Ascending aorta (tissue), 2 donors: ENCODE measurements around the gene NADSYN1. TPM values are rescaled to one million over a fixed set of nuclear protein-coding genes. Genes with fewer than 3 reads are reported as not detected.

Experiments
- DNase-seq, 2 donors: peaks; one replicate each; pipeline ENCODE4 v3.0.0-alpha.2; 2019; ENCODE audit warnings: low spot score in 2 of 2
- H3K27ac ChIP-seq, 2 donors: fragments of 200-600 bp; sonication (generic); one replicate each; pipeline ENCODE4 v1.5.1; 2016 to 2017; ENCODE audit warnings: mild to moderate bottlenecking in 1 of 2
- H3K27me3 ChIP-seq: fragments of 200-600 bp; sonication (generic); one replicate; pipeline ENCODE4 v1.5.1; 2017
- H3K36me3 ChIP-seq, 2 donors: fragments of 200-600 bp; sonication (generic); one replicate each; pipeline ENCODE4 v1.5.1; 2016
- H3K4me1 ChIP-seq, 2 donors: fragments of 200-600 bp; sonication (generic); one replicate each; pipeline ENCODE4 v1.5.1; 2016 to 2017; ENCODE audit warnings: mild to moderate bottlenecking in 1 of 2
- H3K4me3 ChIP-seq, 2 donors: fragments of 200-600 bp; sonication (generic); one replicate each; pipeline ENCODE4 v1.5.1; 2016 to 2017; ENCODE audit warnings: mild to moderate bottlenecking in 1 of 2
- H3K9me3 ChIP-seq, 2 donors: fragments of 200-600 bp; sonication (generic); one replicate each; pipeline ENCODE4 v1.5.1; 2016
- intact Hi-C: fragments of 100-400 bp; cut with DNase I; formaldehyde crosslinking; loops from one replicate; pipeline ENCODE4 v1.15.1; 2023
- total RNA-seq: library from RNA; depleted of rRNA; stranded (reverse); fragments of >200 nt; gene quantifications from one replicate; pipeline ENCODE4 v1.1.0, GENCODE V29; 2016
- TF ChIP-seq, protein P1 (sequence below), 3 experiments: fragments of 200-600 bp in 2 of 3; fragments of 450-650 bp in 1 of 3; sonication (generic) in 2 of 3; IDR thresholded peaks; one replicate each; pipeline ENCODE4 v1.5.1; 2016 to 2019; ENCODE audit warnings: antibody characterized with exemption in 3 of 3, mild to moderate bottlenecking in 1 of 3, moderate library complexity in 1 of 3

NADSYN1 gene
- total RNA-seq, 1 donor from 2014 or later, result 33.3 TPM

DNA sequence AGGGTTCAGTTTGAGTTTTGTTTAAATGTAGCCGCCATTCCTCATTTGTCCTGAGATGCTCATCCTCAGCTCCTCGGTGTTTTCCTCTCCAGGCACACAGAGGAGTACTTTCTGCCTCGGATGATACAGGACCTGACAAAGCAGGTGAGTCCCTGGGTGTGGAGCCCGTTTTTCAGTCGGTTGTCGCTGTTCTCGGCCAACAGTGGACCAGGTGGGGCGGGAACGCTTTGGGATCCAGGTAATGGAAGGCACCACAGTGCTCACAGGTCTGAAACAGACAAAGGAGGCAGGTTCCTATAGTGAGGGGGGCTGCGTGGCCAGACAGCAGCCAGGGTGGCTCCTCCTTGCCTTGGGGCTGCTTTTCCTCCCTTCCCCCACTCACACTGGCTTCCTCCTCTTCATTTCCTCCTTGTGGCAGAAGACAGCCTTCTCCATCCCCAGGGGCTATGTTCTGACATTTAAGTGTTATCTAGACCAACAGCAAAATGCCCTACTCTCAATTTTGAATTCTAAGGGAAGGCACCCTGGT is 19.4 kb downstream of the NADSYN1 start:
- no peak for DNase-seq
- intact Hi-C loops, result no loop called here
- TF ChIP-seq, protein P1, sequence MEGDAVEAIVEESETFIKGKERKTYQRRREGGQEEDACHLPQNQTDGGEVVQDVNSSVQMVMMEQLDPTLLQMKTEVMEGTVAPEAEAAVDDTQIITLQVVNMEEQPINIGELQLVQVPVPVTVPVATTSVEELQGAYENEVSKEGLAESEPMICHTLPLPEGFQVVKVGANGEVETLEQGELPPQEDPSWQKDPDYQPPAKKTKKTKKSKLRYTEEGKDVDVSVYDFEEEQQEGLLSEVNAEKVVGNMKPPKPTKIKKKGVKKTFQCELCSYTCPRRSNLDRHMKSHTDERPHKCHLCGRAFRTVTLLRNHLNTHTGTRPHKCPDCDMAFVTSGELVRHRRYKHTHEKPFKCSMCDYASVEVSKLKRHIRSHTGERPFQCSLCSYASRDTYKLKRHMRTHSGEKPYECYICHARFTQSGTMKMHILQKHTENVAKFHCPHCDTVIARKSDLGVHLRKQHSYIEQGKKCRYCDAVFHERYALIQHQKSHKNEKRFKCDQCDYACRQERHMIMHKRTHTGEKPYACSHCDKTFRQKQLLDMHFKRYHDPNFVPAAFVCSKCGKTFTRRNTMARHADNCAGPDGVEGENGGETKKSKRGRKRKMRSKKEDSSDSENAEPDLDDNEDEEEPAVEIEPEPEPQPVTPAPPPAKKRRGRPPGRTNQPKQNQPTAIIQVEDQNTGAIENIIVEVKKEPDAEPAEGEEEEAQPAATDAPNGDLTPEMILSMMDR (IDR thresholded peaks at IDR 0.05), result no peak
- H3K36me3 ChIP-seq, result peaks cover 53 to 65% of the 10 kb centered on the region in 2 donors
- H3K27me3 ChIP-seq, result no peaks in the 10 kb centered on the region
- no peak overlapping the region for H3K27ac ChIP-seq
- no peaks in the 10 kb centered on the region for H3K4me1 ChIP-seq
- H3K9me3 ChIP-seq, result no peaks in the 10 kb centered on the region
- H3K4me3 ChIP-seq, result no peak overlapping the region

DNA sequence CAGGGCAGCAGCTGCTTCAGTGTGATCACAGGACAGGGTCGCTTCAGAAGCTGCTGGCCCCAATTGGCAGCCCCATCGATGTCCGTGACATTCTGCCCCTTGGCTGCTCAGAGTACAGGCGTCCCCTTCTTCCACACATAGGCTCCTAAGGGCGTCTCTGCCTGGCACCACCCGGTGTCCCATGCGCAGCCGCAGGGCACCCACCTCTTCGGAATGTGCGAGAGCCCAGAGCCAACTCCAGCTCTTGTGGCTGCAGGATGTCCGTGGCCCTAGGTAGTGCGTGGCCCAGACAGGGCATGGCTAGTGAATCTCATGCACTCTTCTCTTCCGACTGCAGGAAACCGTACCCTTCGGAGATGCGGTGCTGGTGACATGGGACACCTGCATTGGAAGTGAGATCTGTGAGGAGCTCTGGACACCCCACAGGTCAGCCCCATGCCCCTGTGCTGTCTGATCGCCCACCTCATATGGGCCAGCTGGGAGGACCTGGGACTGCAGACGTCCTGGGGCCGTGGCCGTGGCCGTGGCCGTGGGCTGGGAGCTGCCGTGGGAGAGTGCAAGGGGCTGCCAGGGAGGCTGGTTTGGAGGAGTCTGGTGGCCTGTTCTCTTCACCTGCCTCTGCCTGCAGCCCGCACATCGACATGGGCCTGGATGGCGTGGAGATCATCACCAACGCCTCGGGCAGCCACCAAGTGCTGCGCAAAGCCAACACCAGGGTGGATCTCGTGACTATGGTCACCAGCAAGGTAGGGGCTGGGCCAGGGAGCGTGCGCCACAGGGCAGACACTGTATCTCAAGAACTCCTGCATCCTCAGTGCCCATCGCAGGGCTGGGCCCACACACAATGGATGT is 20.2 kb downstream of the NADSYN1 start:
- intact Hi-C loops, result no loop called here
- Histone ChIP-seq H3K4me3 (no peak overlapping the region), H3K9me3 (no peaks in the 10 kb centered on the region), H3K27me3 (no peaks in the 10 kb centered on the region), H3K4me1 (no peaks in the 10 kb centered on the region), H3K27ac (no peak overlapping the region), H3K36me3 (peaks cover 58 to 68% of the 10 kb centered on the region in 2 donors)
- TF ChIP-seq, protein P1 (IDR thresholded peaks at IDR 0.05), result no peak
- DNase-seq, result no peak

DNA sequence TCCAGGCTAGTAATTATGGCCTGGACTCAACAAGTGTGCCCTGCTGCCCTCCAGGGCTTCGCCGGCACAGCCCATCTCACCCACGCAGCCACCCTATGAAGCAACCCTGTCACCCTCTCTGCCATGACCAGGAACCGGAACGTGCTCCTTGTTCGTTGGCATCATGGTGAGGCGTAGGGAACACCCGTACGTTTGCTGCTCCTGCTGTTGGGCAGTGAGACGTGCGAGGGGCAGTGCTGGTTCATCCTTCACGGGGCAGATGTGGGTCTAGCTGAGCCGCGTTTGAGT is 20.7 kb downstream of the NADSYN1 start:
- Histone ChIP-seq H3K4me3 (no peak overlapping the region), H3K27me3 (no peaks in the 10 kb centered on the region), H3K9me3 (no peaks in the 10 kb centered on the region), H3K4me1 (no peaks in the 10 kb centered on the region), H3K36me3 (peaks cover 59 to 74% of the 10 kb centered on the region in 2 donors), H3K27ac (no peak overlapping the region)
- TF ChIP-seq, protein P1 (IDR thresholded peaks at IDR 0.05), result no peak
- intact Hi-C loops, result no loop called here
- no peak for DNase-seq

DNA sequence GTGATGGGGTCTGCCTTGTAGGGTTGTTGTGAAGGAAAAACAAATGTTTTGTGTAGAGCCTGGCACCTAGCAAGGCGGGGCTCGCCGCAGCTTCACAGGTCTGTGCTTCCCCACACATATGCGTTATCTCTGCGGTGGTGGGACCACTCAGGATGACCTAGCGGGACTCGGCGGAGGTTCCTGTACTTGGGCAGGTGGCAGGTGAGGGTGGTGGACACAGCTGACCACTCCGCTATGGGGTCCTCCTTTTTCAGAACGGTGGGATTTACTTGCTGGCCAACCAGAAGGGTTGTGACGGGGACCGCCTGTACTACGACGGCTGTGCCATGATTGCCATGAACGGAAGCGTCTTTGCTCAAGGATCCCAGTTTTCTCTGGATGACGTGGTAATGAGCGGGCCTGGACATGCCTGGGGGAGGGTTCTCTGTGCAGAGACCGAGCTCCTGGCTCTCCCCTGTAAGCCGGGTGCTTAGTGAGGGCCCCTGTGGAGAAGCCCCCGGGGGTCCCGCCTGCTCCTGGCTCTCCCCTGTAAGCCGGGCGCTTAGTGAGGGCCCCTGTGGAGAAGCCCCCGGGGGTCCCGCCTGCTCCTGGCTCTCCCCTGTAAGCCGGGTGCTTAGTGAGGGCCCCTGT is 21.3 kb downstream of the NADSYN1 start:
- Histone ChIP-seq H3K27ac (no peak overlapping the region), H3K9me3 (no peaks in the 10 kb centered on the region), H3K27me3 (no peaks in the 10 kb centered on the region), H3K4me1 (no peaks in the 10 kb centered on the region), H3K36me3 (peaks cover 64 to 79% of the 10 kb centered on the region in 2 donors), H3K4me3 (no peak overlapping the region)
- DNase-seq, result no peak
- TF ChIP-seq, protein P1 (IDR thresholded peaks at IDR 0.05), result no peak
- intact Hi-C loops, result no loop called here

DNA sequence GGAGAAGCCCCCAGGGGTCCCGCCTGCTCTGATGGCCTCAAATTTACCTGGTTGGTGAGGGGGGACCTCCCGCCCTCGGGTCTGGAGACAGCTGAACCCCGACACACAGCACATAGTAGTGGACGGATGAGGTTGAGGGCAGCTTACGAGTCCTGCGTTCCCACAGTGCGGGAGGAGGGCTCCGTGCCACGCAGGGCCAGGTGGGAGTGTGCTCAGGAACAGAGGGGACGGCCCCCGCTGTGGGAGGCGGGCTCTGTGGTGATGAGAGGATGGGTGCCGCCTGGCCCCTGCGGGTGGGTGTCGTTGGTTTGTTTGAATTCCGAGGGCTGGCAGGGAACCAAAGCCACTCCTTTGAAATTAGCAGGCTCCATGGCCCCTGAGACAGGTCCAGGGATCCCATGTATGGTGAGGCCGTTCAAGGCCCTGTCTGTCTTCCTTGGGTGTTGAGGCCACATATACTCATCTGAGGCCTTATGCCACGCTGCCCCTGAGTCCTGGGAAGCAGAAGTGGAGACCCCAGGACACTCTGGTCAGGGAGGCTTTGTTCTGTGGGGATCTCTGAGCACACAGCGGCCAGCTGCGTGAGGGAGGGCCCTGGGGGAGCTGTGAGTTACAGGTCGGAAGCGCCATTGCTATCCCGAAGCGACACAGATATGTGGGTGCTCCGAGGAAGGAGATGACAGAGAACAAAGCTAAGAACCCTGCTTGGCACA is 21.9 kb downstream of the NADSYN1 start:
- H3K36me3 ChIP-seq, result peaks cover 71 to 86% of the 10 kb centered on the region in 2 donors
- H3K4me1 ChIP-seq, result no peaks in the 10 kb centered on the region
- no peaks in the 10 kb centered on the region for H3K9me3 ChIP-seq
- TF ChIP-seq, protein P1 (IDR thresholded peaks at IDR 0.05), result no peak
- H3K4me3 ChIP-seq, result no peak overlapping the region
- DNase-seq, result no peak
- no peak overlapping the region for H3K27ac ChIP-seq
- intact Hi-C loops, result no loop called here
- H3K27me3 ChIP-seq, result no peaks in the 10 kb centered on the region
